HepG2 (cell line): ENCODE results near the gene SAXO2. TPM values are rescaled to one million over a fixed set of nuclear protein-coding genes. Genes with fewer than 3 reads are reported as not detected.
A peak's percentile ranks its signal among the peaks of the same experiment; 100 is the strongest.

Experiments
- CENPBD1 ChIP-seq: sonication (generic); formaldehyde crosslinking; IDR thresholded peaks from 2 replicates; pipeline ENCODE4 v1.8.0; 2022; ENCODE audit warnings: missing genetic modification reagents, low read depth, mild to moderate bottlenecking, borderline replicate concordance
- GATAD1 ChIP-seq: IDR thresholded peaks from 2 replicates; pipeline ENCODE4 v1.6.1; 2016; ENCODE audit warnings: missing genetic modification reagents, missing compliant biosample characterization
- ISX ChIP-seq: sonication (generic); formaldehyde crosslinking; conservative IDR thresholded peaks from 2 replicates; pipeline ENCODE4 v1.5.0; 2020; ENCODE audit warnings: missing genetic modification reagents
- MED1 ChIP-seq: sonication (generic); formaldehyde crosslinking; IDR thresholded peaks from 2 replicates; pipeline ENCODE4 v1.4.0; 2020; ENCODE audit warnings: missing genetic modification reagents
- NR2F1 ChIP-seq, 2 experiments: fragments of 450-650 bp in 1 of 2; formaldehyde crosslinking in 1 of 2; IDR thresholded peaks; 2 replicates each; pipeline versions ENCODE4 v1.5.0 to v1.6.1; 2016 to 2020; ENCODE audit warnings: mild to moderate bottlenecking in 1 of 2, missing compliant biosample characterization in 1 of 2, missing genetic modification reagents in 1 of 2, moderate library complexity in 1 of 2
- PHF20 ChIP-seq: sonication (generic); formaldehyde crosslinking; IDR thresholded peaks from 2 replicates; pipeline ENCODE4 v1.5.0; 2020; ENCODE audit warnings: mild to moderate bottlenecking, missing genetic modification reagents
- POLR2AphosphoS2 ChIP-seq: IDR thresholded peaks from 2 replicates; pipeline ENCODE4 v1.6.1; 2011; ENCODE audit warnings: low read depth, low read length, improper control_type of control experiment
- PRDM4 ChIP-seq: sonication (generic); formaldehyde crosslinking; IDR thresholded peaks from 2 replicates; pipeline ENCODE4 v1.9.0; 2021; ENCODE audit warnings: missing genetic modification reagents, borderline replicate concordance
- SRSF4 ChIP-seq: fragments of 200-400 bp; formaldehyde crosslinking; IDR thresholded peaks from one replicate; pipeline ENCODE4 v1.6.1; 2018; ENCODE audit warnings: mild to moderate bottlenecking, low read depth, low read length, moderate library complexity; ENCODE audit not compliant: poor library complexity, severe bottlenecking
- TRAFD1 ChIP-seq: sonication (generic); formaldehyde crosslinking; IDR thresholded peaks from 2 replicates; pipeline ENCODE4 v1.5.1; 2020; ENCODE audit warnings: missing genetic modification reagents, mild to moderate bottlenecking, borderline replicate concordance
- TRIM24 ChIP-seq: sonication (generic); formaldehyde crosslinking; IDR thresholded peaks from 2 replicates; pipeline ENCODE4 v1.8.0; 2022; ENCODE audit warnings: mild to moderate bottlenecking, missing genetic modification reagents
- ZBTB38 ChIP-seq: sonication (generic); formaldehyde crosslinking; IDR thresholded peaks from 2 replicates; pipeline ENCODE4 v1.5.1; 2020; ENCODE audit warnings: mild to moderate bottlenecking, missing genetic modification reagents
- ZBTB39 ChIP-seq: sonication (generic); formaldehyde crosslinking; IDR thresholded peaks from 2 replicates; pipeline ENCODE4 v1.5.0; 2020; ENCODE audit warnings: missing genetic modification reagents
- ZBTB42 ChIP-seq: sonication (generic); formaldehyde crosslinking; IDR thresholded peaks from 2 replicates; pipeline ENCODE4 v1.5.0; 2020; ENCODE audit warnings: mild to moderate bottlenecking, missing genetic modification reagents
- ZBTB44 ChIP-seq: sonication (generic); formaldehyde crosslinking; IDR thresholded peaks from 2 replicates; pipeline ENCODE4 v1.4.0; 2020; ENCODE audit warnings: missing genetic modification reagents
- ZFY ChIP-seq: sonication (generic); formaldehyde crosslinking; IDR thresholded peaks from 2 replicates; pipeline ENCODE4 v1.4.0; 2020; ENCODE audit warnings: missing genetic modification reagents
- ZIK1 ChIP-seq: sonication (generic); formaldehyde crosslinking; IDR thresholded peaks from 2 replicates; pipeline ENCODE4 v1.5.0; 2020; ENCODE audit warnings: mild to moderate bottlenecking, low read depth, missing genetic modification reagents, borderline replicate concordance
- ZNF234 ChIP-seq: sonication (generic); formaldehyde crosslinking; conservative IDR thresholded peaks from 2 replicates; pipeline ENCODE4 v1.5.1; 2020; ENCODE audit warnings: mild to moderate bottlenecking, missing genetic modification reagents
- ZNF253 ChIP-seq: sonication (generic); formaldehyde crosslinking; IDR thresholded peaks from 2 replicates; pipeline ENCODE4 v1.8.0; 2022; ENCODE audit warnings: mild to moderate bottlenecking, missing genetic modification reagents, borderline replicate concordance
- ZNF260 ChIP-seq: sonication (generic); formaldehyde crosslinking; IDR thresholded peaks from 2 replicates; pipeline ENCODE4 v1.4.0; 2020; ENCODE audit warnings: missing genetic modification reagents, low read depth, mild to moderate bottlenecking, borderline replicate concordance
- ZNF784 ChIP-seq: sonication (generic); formaldehyde crosslinking; IDR thresholded peaks from 2 replicates; pipeline ENCODE4 v1.5.1; 2020; ENCODE audit warnings: missing genetic modification reagents, mild to moderate bottlenecking, borderline replicate concordance
- polyA plus RNA-seq, 8 experiments: library from polyadenylated mRNA; depleted of rRNA in 3 of 8; stranded (reverse) in 7 of 8; unstranded in 1 of 8; fragments of >200 nt; fragmentation: Illumina TruSeq in 4 of 8; extraction: Trizol in 4 of 8; gene quantifications; 2 replicates each; pipeline versions ENCODE4 v1.2.1 to v1.2.3, GENCODE V29; 2011 to 2016; ENCODE audit warnings: low read depth in 4 of 8, missing spikeins in 1 of 8, mixed read lengths in 1 of 8; ENCODE audit not compliant: insufficient read depth in 1 of 8
- total RNA-seq, 5 experiments: library from RNA; depleted of rRNA; stranded (reverse); fragments of >200 nt; fragmentation: Illumina TruSeq; extraction: Trizol; gene quantifications; 2 replicates each; pipeline ENCODE4 v1.2.3, GENCODE V29; 2016; ENCODE audit warnings: low read depth in 1 of 5

SAXO2 gene
- total and polyA plus RNA-seq, 2 of the 13 experiments (the other 11 are each of a cell fraction or from before 2014, with no cell fraction given): 0.01 to 1.5 TPM

- TF ChIP-seq NR2F1 (CRISPR knock-in tag; IDR thresholded peaks at IDR 0.05) (peak; percentile 36 to 65; a peak in 2 of 4 replicates), ZBTB44 (CRISPR knock-in tag) (no peak), SRSF4 (no peak), POLR2AphosphoS2 (no peak), ZNF260 (CRISPR knock-in tag) (no peak), TRIM24 (CRISPR knock-in tag) (no peak), PRDM4 (no peak), ZNF234 (CRISPR knock-in tag) (no peak), ZBTB42 (CRISPR knock-in tag) (no peak), ZNF784 (CRISPR knock-in tag) (no peak), MED1 (CRISPR knock-in tag) (no peak), PHF20 (CRISPR knock-in tag) (no peak), ZIK1 (CRISPR knock-in tag) (no peak), ZNF253 (CRISPR knock-in tag) (no peak), TRAFD1 (no peak), ZBTB39 (no peak), ZBTB38 (CRISPR knock-in tag) (no peak), CENPBD1 (CRISPR knock-in tag) (no peak), GATAD1 (CRISPR knock-in tag) (peak; percentile 69), ZFY (no peak), ISX (CRISPR knock-in tag) (no peak)
Observed at GRCh38 chr15:82263350-82263749, 732 bp downstream of the SAXO2 start (continued).
